ENCODE data around the gene CCNG1.
A peak's percentile ranks its signal among the peaks of the same experiment; 100 is the strongest.

The CCNG1 gene

GRCh38 chr5:163489055-163489744 is 51.8 kb downstream of the CCNG1 start:
- H3K4me3 ChIP-seq (ENCODE audit: low read length), result no peak overlapping the region
- peak; percentile 63 for DNase-seq (ENCODE audit: low read depth)
- TF ChIP-seq CTCF (IDR thresholded peaks at IDR 0.05; ENCODE audit: insufficient read depth, low read depth, low read length, missing control alignments), result peak; percentile 24

GRCh38 chr5:163489745-163490075 is 52.3 kb downstream of the CCNG1 start:
- DNase-seq (ENCODE audit: low read depth), result no peak
- H3K4me3 ChIP-seq (ENCODE audit: low read length), result no peak overlapping the region
- TF ChIP-seq CTCF (IDR thresholded peaks at IDR 0.05; ENCODE audit: insufficient read depth, low read depth, low read length, missing control alignments), result no peak

All from epithelial cell of esophagus (primary cell).